ENCODE data around the gene LLCFC1.

Gene LLCFC1

DNA sequence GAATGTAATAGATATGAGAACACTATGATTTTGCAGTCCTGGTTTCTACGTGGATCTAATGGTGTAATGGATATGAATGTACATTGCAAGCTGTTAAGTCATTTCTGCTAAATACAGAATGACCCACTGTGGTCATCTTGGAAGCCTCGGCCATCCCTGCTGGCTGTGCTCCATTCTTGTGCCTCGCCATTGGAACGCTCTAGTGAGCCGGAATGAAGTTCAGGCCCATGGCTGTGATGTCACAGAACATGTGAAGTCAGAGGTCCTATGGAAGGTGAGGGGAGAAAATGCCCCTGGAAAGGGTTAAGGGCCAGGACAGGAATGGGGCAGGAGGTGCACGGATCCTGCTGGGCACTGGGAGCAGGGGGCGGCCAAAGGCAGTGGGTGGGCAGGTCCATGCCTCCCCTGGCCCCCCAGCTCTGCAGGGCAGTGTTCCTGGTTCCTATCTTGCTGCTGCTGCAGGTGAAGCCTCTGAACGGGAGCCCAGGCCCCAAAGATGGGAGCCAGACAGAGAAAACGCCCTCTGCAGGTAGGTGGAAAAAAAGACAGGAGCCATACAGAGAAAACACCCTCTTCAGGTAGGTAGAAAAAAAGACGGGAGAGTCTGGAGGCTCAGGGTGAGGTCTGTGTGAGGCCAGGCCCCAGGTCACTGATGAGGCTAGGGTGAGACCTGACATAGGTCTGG lies at the start of gene LLCFC1:
Gene LLCFC1 (plus strand): TSS at position 259 of the 685 bp plus-strand sequence. CDS start 138 bp downstream, at position 397.
- H3K4me3 ChIP-seq (IDR thresholded peaks at IDR 0.05; ENCODE audit: insufficient read depth, low read depth, low read length) = no peak within 1 kb of the TSS
- no peak within 1 kb of the TSS for H2AFZ ChIP-seq (ENCODE audit: low read depth)
- no peak within 1 kb of the TSS for H3K9ac ChIP-seq
- H3K4me1 ChIP-seq (ENCODE audit: low read depth, poor library complexity, severe bottlenecking) = no peaks in the 10 kb centered on the region
- H4K20me1 ChIP-seq (ENCODE audit: insufficient read depth) = no peaks in the 10 kb centered on the region
- TF ChIP-seq, protein P1, sequence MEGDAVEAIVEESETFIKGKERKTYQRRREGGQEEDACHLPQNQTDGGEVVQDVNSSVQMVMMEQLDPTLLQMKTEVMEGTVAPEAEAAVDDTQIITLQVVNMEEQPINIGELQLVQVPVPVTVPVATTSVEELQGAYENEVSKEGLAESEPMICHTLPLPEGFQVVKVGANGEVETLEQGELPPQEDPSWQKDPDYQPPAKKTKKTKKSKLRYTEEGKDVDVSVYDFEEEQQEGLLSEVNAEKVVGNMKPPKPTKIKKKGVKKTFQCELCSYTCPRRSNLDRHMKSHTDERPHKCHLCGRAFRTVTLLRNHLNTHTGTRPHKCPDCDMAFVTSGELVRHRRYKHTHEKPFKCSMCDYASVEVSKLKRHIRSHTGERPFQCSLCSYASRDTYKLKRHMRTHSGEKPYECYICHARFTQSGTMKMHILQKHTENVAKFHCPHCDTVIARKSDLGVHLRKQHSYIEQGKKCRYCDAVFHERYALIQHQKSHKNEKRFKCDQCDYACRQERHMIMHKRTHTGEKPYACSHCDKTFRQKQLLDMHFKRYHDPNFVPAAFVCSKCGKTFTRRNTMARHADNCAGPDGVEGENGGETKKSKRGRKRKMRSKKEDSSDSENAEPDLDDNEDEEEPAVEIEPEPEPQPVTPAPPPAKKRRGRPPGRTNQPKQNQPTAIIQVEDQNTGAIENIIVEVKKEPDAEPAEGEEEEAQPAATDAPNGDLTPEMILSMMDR (conservative IDR thresholded peaks at IDR 0.05; ENCODE audit: low read depth, low read length) = peak; percentile 64
- H3K79me2 ChIP-seq (ENCODE audit: insufficient read depth, low read depth) = no peaks in the 10 kb centered on the region
- H3K27me3 ChIP-seq (ENCODE audit: insufficient read depth, low read depth) = no peaks in the 10 kb centered on the region
- no peak within 1 kb of the TSS for H3K27ac ChIP-seq
- H3K4me2 ChIP-seq = no peak within 1 kb of the TSS
- no peaks in the 10 kb centered on the region for H3K36me3 ChIP-seq (ENCODE audit: insufficient read depth)

DNA sequence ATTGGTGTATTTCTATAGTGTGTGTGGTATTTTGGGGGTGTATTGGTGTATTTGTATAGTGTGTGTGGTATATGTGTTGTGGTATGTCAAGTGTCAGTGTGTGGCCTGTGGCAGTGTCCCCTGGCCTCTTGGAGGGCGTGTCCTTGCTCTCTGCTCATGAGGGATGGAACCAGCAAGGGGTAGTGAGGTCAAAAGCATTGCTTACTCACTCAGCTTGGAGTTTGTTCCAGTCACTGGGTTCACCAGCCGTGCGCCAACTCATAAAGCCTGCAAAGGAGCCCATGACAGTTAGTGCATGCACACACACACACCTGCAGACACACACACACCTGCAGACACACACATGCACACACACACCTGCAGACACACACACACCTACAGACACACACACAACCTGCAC lies 49.5 kb upstream of the LLCFC1 start:
- Histone ChIP-seq H3K4me1 (ENCODE audit: low read depth, poor library complexity, severe bottlenecking) (no peaks in the 10 kb centered on the region), H3K27me3 (ENCODE audit: insufficient read depth, low read depth) (no peaks in the 10 kb centered on the region), H3K4me3 (IDR thresholded peaks at IDR 0.05; ENCODE audit: insufficient read depth, low read depth, low read length) (no peak overlapping the region), H3K4me2 (no peak overlapping the region), H3K27ac (no peak overlapping the region), H3K36me3 (ENCODE audit: insufficient read depth) (no peaks in the 10 kb centered on the region), H4K20me1 (ENCODE audit: insufficient read depth) (no peaks in the 10 kb centered on the region), H2AFZ (ENCODE audit: low read depth) (no peak overlapping the region), H3K9ac (no peak overlapping the region), H3K79me2 (ENCODE audit: insufficient read depth, low read depth) (no peaks in the 10 kb centered on the region)
- TF ChIP-seq, protein P1 (conservative IDR thresholded peaks at IDR 0.05; ENCODE audit: low read depth, low read length) = no peak

DNA sequence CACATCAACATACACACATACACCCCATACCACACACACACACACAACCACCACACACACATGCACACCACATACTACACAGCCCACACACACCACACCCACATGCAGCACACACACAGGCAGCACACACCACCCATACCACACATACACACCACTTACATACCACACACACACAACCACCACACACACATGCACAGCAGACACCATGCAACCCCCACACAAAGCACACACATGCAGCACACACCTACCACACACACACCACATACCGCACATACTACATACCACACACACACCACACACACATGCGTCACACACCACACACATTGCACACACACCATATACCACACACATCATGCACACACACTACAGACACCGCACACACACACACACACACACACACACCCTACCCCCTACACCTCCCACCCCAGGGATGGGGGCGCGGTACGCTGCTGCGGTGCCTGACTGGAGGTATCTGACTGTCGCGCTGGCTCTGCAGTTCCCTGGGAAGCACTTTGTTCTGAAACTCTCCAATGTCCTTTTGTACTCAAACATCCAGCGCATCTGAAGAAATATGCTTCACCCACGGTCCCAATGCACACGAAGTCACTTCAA lies 48.3 kb upstream of the LLCFC1 start:
- Histone ChIP-seq H3K9ac (no peak overlapping the region), H3K4me1 (ENCODE audit: low read depth, poor library complexity, severe bottlenecking) (no peaks in the 10 kb centered on the region), H3K36me3 (ENCODE audit: insufficient read depth) (no peaks in the 10 kb centered on the region), H2AFZ (ENCODE audit: low read depth) (no peak overlapping the region), H3K4me2 (no peak overlapping the region), H3K4me3 (IDR thresholded peaks at IDR 0.05; ENCODE audit: insufficient read depth, low read depth, low read length) (no peak overlapping the region), H3K27me3 (ENCODE audit: insufficient read depth, low read depth) (no peaks in the 10 kb centered on the region), H3K79me2 (ENCODE audit: insufficient read depth, low read depth) (no peaks in the 10 kb centered on the region), H4K20me1 (ENCODE audit: insufficient read depth) (no peaks in the 10 kb centered on the region), H3K27ac (no peak overlapping the region)
- TF ChIP-seq, protein P1 (conservative IDR thresholded peaks at IDR 0.05; ENCODE audit: low read depth, low read length) = no peak

DNA sequence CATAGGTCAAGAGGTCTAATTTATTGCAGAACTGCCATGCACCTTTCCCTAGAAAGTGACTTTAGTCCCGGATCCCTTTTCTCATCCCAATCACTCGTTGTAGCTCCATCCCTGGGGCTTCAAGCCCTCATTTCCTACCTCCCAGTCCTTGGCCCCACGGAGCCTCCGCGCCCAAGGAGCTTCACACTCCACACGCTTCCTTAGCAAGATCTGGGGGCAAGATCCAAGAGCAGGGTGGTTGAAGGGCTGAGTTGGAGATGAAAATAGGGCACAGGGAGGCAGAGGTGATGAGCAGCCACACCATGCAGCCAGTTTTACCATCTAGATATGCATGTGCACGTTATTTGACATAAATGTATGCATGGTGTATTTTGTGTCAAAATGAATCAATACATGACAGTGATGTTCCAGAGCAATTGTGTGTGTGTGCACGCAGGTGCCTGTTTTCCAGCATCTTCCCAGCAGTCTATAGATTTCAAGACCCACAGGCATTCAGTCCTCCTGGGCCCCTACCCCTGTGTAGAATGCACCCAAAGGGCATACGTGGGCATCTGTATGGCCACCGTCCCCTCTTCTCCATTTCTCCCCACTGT lies 47.7 kb upstream of the LLCFC1 start:
- no peak overlapping the region for H3K4me2 ChIP-seq
- H3K27me3 ChIP-seq (ENCODE audit: insufficient read depth, low read depth) = no peaks in the 10 kb centered on the region
- H3K4me3 ChIP-seq (IDR thresholded peaks at IDR 0.05; ENCODE audit: insufficient read depth, low read depth, low read length) = no peak overlapping the region
- no peaks in the 10 kb centered on the region for H3K79me2 ChIP-seq (ENCODE audit: insufficient read depth, low read depth)
- no peaks in the 10 kb centered on the region for H3K4me1 ChIP-seq (ENCODE audit: low read depth, poor library complexity, severe bottlenecking)
- H4K20me1 ChIP-seq (ENCODE audit: insufficient read depth) = no peaks in the 10 kb centered on the region
- TF ChIP-seq, protein P1 (conservative IDR thresholded peaks at IDR 0.05; ENCODE audit: low read depth, low read length) = no peak
- H3K9ac ChIP-seq = no peak overlapping the region
- H3K36me3 ChIP-seq (ENCODE audit: insufficient read depth) = no peaks in the 10 kb centered on the region
- H2AFZ ChIP-seq (ENCODE audit: low read depth) = no peak overlapping the region
- no peak overlapping the region for H3K27ac ChIP-seq
